ENCODE results near the gene CRISPLD2.
"Not testable (repeated sequence)": the region's sequence is repeated elsewhere in the genome, so short reads cannot be mapped to it uniquely, and the experiment has no call there.

The CRISPLD2 gene

DNA sequence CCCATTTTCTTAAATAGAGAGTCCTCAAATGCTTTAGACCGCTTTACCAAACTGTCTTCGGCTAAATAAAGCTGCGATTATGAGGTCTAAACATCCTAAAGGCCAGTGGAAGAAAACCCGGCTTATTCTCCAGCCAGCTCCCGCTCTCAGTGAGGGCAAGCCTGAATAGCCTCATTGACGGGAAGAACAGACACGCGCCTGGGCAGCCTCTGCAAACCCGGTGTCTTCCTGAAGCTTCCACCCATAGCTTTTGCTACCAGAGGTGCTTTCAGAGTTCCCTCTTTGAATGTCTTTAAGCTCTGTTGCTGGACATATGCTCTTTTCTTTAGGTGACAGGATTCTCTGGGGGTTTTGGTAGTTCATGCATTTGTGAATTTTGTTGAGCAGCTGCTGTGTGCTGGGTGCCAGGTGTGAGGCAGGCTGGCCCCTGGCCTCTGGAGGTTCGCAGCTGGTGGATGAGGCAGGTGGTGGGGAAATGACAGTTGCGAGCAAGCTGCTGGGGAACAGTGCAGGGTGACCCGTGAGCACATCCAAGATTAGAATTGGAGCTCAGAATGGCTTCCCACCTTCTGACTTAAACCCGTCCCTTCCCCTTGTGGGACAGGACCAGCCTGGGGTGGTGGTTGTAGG is 44.7 kb downstream of the CRISPLD2 start:
- Mint-ChIP-seq H3K36me3 (ENCODE audit: low read depth) (peaks cover 3% of the 10 kb centered on the region), H3K4me1 (no peaks in the 10 kb centered on the region), H3K27me3 (no peaks in the 10 kb centered on the region)

DNA sequence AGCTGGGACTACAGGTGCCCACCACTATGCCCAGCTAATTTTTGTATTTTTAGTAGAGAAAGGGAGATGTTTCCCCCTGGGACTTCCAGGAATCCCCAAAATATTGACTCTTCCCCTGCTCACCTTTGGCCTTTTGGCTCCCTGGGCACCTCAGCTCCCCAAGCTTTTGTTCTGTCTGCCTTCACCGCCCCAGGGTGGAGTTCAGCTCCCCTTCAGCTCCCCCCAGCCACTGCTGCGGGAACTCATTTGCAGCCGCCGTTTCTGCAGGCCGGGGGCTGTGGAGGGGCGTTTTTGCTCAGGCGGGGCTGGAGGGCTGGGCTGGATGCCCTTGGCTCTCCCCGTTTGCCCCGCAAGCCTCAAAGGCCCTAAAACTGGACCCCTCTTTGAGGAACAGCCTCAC is 47.9 kb downstream of the CRISPLD2 start:
- DNase-seq (no peak), ATAC-seq (no peak)
- Mint-ChIP-seq H3K36me3 (ENCODE audit: low read depth) (no peaks in the 10 kb centered on the region), H3K27ac (no peak overlapping the region), H3K27me3 (no peaks in the 10 kb centered on the region), H3K4me3 (no peak overlapping the region), H3K9me3 (no peaks in the 10 kb centered on the region), H3K4me1 (no peaks in the 10 kb centered on the region)

More for the DNA sequence above, 44.7 kb downstream of the CRISPLD2 start:
- H3K27ac Mint-ChIP-seq = no peak overlapping the region
- H3K9me3 Mint-ChIP-seq = peaks cover 13% of the 10 kb centered on the region
- no peak overlapping the region for H3K4me3 Mint-ChIP-seq
- DNase-seq (no peak), ATAC-seq (no peak)

GRCh38 chr16:84868328-84868727 is 48.5 kb downstream of the CRISPLD2 start:
- DNase-seq (no peak), ATAC-seq (no peak)
- Mint-ChIP-seq H3K27me3 (no peaks in the 10 kb centered on the region), H3K9me3 (no peaks in the 10 kb centered on the region), H3K27ac (no peak overlapping the region), H3K4me3 (no peak overlapping the region), H3K4me1 (no peaks in the 10 kb centered on the region), H3K36me3 (ENCODE audit: low read depth) (no peaks in the 10 kb centered on the region)

DNA sequence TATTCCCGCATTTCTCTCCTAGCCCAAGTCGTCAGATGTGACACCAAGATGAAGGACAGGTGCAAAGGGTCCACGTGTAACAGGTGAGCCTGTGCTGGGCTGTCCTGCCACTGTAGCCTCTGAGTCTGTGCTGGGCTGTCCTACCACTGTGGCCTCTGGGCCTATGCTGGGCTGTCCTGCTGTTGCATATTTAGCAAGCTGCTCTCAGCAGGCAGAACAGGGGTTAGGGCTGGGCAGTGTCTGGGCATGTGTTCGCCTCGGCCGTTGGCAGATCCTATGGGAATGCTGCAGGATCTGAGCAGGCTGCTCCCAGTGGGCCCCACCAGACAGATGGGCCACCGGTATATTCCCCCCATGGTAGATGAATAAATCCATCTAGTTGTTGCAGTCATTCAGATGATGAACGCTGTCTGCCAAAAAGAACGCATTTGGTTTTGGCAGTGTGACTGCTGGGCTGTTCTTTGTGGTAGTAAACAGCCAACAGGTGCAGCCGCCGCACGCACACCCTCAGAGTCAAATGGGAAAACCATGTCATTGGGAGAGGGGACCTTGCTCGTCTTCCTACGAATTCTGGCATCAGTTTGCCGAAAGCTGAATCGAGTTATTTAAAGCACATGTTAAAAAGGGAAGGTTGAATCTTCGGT is 49.2 kb downstream of the CRISPLD2 start:
- H3K36me3 Mint-ChIP-seq (ENCODE audit: low read depth) = no peaks in the 10 kb centered on the region
- no peak overlapping the region for H3K27ac Mint-ChIP-seq
- no peaks in the 10 kb centered on the region for H3K27me3 Mint-ChIP-seq
- DNase-seq = no peak
- H3K4me3 Mint-ChIP-seq = no peak overlapping the region
- H3K4me1 Mint-ChIP-seq = no peaks in the 10 kb centered on the region
- ATAC-seq = no peak
- H3K9me3 Mint-ChIP-seq = no peaks in the 10 kb centered on the region

DNA sequence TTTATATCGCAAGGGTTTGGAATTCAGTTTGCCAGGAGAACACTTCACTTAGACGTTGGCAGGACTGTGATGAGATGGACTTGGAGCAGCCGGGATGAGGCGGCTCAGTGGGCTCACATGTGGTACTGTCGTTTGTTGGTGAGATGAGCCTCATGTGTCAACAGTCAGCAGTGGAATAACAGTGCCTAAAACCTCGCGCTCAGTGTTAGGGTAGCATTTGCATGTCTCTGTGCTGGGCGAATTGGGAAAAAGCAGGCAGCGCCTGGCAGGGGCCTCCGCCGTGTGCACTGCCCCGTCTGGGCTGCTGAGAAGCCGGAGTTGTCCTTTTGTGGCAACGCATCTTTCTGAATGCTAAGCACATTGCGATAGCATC is 49.7 kb downstream of the CRISPLD2 start:
- no peaks in the 10 kb centered on the region for H3K36me3 Mint-ChIP-seq (ENCODE audit: low read depth)
- no peaks in the 10 kb centered on the region for H3K4me1 Mint-ChIP-seq
- no peak overlapping the region for H3K27ac Mint-ChIP-seq
- ATAC-seq = no peak
- H3K27me3 Mint-ChIP-seq = no peaks in the 10 kb centered on the region
- H3K4me3 Mint-ChIP-seq = no peak overlapping the region
- no peaks in the 10 kb centered on the region for H3K9me3 Mint-ChIP-seq
- no peak for DNase-seq

GRCh38 chr16:84872971-84873370 is 53.2 kb downstream of the CRISPLD2 start:
- H3K36me3 Mint-ChIP-seq (ENCODE audit: low read depth); H3K4me1 Mint-ChIP-seq; H3K9me3 Mint-ChIP-seq; H3K27me3 Mint-ChIP-seq; H3K4me3 Mint-ChIP-seq; H3K27ac Mint-ChIP-seq; DNase-seq; ATAC-seq: not testable (repeated sequence)

DNA sequence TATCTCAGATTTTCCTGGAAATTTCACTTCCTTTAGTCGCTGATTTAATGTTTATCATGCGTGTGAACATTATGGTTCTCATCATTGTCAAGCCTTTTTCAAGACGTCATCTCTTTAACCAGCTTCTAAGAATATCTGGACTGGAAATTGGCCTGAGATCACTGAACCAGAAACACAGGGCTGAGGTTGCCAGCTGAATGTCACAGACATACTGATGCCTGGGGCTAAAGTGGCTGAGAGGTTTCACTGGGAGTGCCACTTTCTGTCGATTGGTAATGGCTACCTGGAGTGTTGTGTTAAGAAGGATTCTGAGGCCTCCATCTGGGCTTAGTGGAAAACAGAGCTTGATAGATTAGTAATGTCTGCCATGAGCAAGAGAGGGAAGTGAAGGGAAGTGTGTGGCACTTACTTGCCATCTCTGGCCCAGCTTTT is 54.2 kb downstream of the CRISPLD2 start:
- Mint-ChIP-seq H3K27me3 (no peaks in the 10 kb centered on the region), H3K4me1 (no peaks in the 10 kb centered on the region), H3K9me3 (no peaks in the 10 kb centered on the region), H3K27ac (no peak overlapping the region), H3K36me3 (ENCODE audit: low read depth) (no peaks in the 10 kb centered on the region), H3K4me3 (no peak overlapping the region)
- ATAC-seq (no peak), DNase-seq (no peak)

DNA sequence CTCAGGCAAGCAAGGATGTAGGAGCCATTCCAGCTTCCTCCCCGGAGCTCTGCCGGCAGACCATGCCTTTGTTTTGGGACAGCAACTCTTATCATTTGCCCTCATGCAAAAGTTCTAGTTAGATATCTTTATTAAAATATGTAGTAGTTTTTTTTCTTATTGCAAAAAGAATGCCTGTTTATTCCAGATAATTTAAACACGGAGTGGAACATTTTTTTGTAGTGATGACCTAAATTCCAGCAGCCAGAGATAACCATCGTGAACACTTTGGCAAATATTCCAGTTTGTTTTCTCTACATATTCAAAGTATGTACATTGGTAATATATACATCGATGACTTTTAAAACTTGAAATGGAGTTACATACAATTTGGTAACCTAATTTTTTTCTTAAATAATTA is 54.8 kb downstream of the CRISPLD2 start:
- no peak for ATAC-seq
- Mint-ChIP-seq H3K9me3 (no peaks in the 10 kb centered on the region), H3K36me3 (ENCODE audit: low read depth) (no peaks in the 10 kb centered on the region), H3K27ac (no peak overlapping the region), H3K4me3 (no peak overlapping the region), H3K4me1 (no peaks in the 10 kb centered on the region), H3K27me3 (no peaks in the 10 kb centered on the region)
- no peak for DNase-seq

- Mint-ChIP-seq H3K27ac (no peak overlapping the region), H3K27me3 (no peaks in the 10 kb centered on the region)
These were observed 55.2 kb downstream of the CRISPLD2 start for GRCh38 chr16:84874983-84875382.

GRCh38 chr16:84875846-84876245 is 56.1 kb downstream of the CRISPLD2 start:
- no peaks in the 10 kb centered on the region for H3K4me1 Mint-ChIP-seq

More at GRCh38 chr16:84874983-84875382, 55.2 kb downstream of the CRISPLD2 start:
- Mint-ChIP-seq H3K36me3 (ENCODE audit: low read depth) (no peaks in the 10 kb centered on the region), H3K9me3 (no peaks in the 10 kb centered on the region), H3K4me1 (no peaks in the 10 kb centered on the region), H3K4me3 (no peak overlapping the region)
- DNase-seq (no peak), ATAC-seq (no peak)

DNA sequence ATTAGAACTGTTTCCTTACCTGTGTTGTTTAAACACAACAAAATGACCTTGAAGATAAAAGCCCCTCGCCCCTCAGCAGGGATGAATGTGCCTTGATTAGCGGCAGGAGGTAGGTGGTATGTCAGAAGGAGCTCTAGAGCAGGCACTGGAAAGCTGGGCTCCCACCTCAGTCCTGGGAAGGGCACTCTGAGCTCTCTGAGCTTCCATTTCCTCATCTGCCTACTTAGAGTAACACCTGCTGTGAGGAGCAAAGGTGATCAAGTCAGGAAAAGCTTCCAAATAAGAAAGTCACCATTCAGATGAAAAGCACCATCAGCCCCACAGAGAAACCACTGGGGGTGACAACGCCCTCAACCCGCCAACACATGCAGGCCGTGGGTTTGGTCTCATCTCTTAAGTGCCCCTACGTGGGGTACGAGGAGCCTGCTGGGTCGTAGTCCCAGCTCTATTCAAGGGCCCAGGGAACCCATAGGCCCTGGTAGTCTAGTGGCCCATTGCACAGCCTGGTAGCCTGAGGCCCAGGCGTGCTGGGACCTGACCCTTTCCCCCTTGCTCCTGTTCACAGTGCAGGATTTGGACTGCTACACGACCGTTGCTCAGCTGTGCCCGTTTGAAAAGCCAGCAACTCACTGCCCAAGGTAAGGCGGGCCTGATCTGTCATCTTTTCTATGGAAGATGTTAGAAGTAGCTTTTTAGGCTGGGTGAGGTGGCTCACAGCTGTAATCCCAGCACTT is 57.3 kb downstream of the CRISPLD2 start:
- H3K9me3 Mint-ChIP-seq = no peaks in the 10 kb centered on the region
- no peak overlapping the region for H3K27ac Mint-ChIP-seq
- H3K27me3 Mint-ChIP-seq = no peaks in the 10 kb centered on the region
- H3K4me1 Mint-ChIP-seq = no peaks in the 10 kb centered on the region
- ATAC-seq (no peak), DNase-seq (no peak)
- H3K4me3 Mint-ChIP-seq = no peak overlapping the region
- no peaks in the 10 kb centered on the region for H3K36me3 Mint-ChIP-seq (ENCODE audit: low read depth)

More at GRCh38 chr16:84875846-84876245, 56.1 kb downstream of the CRISPLD2 start:
- Mint-ChIP-seq H3K27me3 (no peaks in the 10 kb centered on the region), H3K36me3 (ENCODE audit: low read depth) (no peaks in the 10 kb centered on the region), H3K4me3 (no peak overlapping the region), H3K27ac (no peak overlapping the region), H3K9me3 (no peaks in the 10 kb centered on the region)
- no peak for DNase-seq
- no peak for ATAC-seq

- no peak overlapping the region for H3K27ac Mint-ChIP-seq
- ATAC-seq (no peak), DNase-seq (no peak)
- H3K4me3 Mint-ChIP-seq = no peak overlapping the region
- H3K27me3 Mint-ChIP-seq = no peaks in the 10 kb centered on the region
- no peaks in the 10 kb centered on the region for H3K36me3 Mint-ChIP-seq (ENCODE audit: low read depth)
- no peaks in the 10 kb centered on the region for H3K9me3 Mint-ChIP-seq
- no peaks in the 10 kb centered on the region for H3K4me1 Mint-ChIP-seq
These were observed 59.0 kb downstream of the CRISPLD2 start for GRCh38 chr16:84878770-84879169.

DNA sequence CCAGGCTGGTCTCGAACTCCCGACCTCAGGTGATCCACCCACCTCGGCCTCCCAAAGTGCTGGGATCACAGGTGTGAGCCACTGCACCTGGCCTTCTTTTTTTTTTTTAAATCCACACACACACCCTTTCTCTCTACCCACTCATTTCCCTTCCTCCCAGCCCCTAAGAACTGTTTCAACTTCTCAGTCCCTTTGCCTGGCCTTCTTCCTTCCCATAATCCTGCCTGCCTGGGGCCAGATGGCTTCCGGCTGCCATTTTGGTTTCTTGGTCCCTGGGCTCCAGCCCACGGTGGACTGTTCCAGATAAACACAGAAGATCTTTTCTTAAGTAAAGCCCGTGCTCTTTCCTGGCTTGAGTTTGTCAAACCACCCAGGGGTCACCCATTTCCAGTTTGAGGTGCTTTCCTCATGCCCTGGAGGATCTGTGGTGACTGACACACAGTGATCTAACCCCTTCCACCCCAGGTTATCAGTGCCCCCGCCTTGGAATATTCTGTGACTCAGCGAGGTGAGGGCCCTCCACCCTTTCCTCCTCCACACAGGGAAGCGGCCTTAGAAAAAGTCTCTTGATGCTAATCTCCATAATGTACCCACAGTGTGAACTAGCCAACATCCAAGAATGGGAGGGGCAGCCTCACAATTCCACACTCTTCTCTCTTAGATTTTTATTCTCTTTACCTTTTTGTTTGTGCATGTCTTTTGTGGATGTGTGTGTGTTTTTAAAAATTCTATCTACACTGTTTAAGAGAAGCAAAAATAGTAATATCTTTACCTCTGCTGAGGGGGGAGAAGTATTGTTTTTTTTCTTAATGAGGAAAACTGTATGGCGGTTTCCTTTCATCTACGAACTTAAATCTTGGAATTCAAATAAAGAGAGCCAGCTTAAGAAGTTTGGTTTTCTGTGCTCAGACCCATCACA is 60.0 kb downstream of the CRISPLD2 start:
- no peak for ATAC-seq
- peaks cover 4% of the 10 kb centered on the region for H3K4me1 Mint-ChIP-seq
- H3K36me3 Mint-ChIP-seq (ENCODE audit: low read depth) = no peaks in the 10 kb centered on the region
- no peaks in the 10 kb centered on the region for H3K9me3 Mint-ChIP-seq
- H3K27ac Mint-ChIP-seq = no peak overlapping the region
- H3K27me3 Mint-ChIP-seq = peaks cover 3% of the 10 kb centered on the region
- no peak for DNase-seq
- H3K4me3 Mint-ChIP-seq = no peak overlapping the region

DNA sequence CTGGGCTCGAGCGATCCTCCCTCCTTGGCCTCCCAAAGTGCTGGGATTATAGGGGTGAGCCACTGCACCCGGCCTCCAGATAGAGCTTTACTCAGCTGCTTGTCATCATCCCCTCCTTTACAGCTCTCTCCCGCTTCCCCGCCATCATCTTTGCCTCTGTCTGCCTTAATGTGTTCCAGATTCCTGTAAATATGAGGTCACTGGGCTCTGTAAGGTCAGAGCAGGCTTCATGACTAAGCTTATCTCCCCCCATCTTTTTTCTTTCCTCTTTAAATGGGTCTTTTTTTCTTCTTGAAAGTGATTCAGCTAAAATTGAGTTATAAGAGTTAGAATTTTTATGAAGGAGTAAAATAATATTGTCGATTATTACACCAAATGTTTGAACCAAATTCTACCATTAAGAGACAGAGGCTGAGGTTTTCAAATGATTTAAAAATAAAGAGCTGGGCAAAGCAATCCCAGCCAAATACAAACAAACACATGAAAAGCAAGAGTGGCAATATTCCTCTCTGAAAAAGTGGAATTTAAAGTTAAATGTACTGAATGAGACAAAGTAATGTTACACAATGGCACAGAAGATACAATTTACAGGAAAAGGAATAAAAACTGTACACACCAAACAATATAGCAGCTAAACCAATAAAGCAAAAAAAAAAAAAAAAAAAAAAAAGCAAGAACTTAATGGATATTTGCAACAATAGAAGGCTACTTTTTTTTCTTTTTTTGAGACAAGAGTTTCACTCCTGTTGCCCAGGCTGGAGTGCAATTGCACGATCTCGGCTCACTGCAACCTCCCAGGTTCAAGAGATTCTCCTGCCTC is 62.1 kb downstream of the CRISPLD2 start:
- Mint-ChIP-seq H3K4me1 (peaks cover 7% of the 10 kb centered on the region), H3K4me3 (no peak overlapping the region), H3K36me3 (ENCODE audit: low read depth) (no peaks in the 10 kb centered on the region), H3K27ac (no peak overlapping the region), H3K27me3 (peaks cover 19% of the 10 kb centered on the region), H3K9me3 (no peaks in the 10 kb centered on the region)
- DNase-seq = no peak
- no peak for ATAC-seq

Measured in activated naive CD8-positive, alpha-beta T cell treated with anti-CD3 and anti-CD28 coated beads, Interleukin-2, amount 50 U/mL, for 24 hours (primary cell).